ENCODE measurements around the gene PTGS2.

PTGS2 gene
- 0.08 to 1.8 (median 0.79) reads per million in 4 donors for total RNA-seq

GRCh38 chr1:186680245-186681061, at the start of gene PTGS2:
Gene PTGS2, minus strand, starts transcription at chr1:186680423. Its CDS starts 133 bp downstream, at chr1:186680290.
- DNase-seq, result peak in 2 of 5 donors; percentile 17 to 62

DNA sequence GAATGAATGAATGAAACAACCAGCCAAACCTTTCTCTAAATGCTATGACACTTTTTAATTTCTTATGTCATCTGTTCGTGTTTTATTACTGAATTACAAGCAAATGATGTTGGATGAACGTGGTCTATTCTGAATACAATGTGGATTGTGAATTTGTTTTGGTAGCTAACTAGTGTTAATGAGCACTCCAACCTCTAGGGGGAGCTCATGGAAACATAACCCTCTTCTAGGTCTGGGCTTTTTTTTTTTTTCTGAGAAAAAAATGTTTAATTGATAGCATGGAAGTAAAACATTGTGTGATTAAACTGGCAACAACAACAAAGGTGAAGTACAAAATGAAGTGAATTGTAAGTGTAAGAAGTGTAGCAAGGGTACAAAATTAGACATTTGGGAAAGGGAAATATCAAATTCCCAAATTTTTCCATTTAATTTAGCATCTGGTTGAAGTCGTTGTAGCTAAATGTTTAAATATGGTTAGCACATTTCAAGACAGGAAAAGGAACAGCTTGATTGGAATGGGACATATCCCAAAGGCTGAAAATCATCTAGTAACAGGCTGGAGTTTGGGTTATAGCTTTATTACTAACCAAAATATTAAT, 42.6 kb upstream of the PTGS2 start:
- DNase-seq, result peak in 1 of 5 donors; percentile 55

- no peak for DNase-seq
These were observed 37.1 kb upstream of the PTGS2 start for GRCh38 chr1:186717286-186717685.

DNA sequence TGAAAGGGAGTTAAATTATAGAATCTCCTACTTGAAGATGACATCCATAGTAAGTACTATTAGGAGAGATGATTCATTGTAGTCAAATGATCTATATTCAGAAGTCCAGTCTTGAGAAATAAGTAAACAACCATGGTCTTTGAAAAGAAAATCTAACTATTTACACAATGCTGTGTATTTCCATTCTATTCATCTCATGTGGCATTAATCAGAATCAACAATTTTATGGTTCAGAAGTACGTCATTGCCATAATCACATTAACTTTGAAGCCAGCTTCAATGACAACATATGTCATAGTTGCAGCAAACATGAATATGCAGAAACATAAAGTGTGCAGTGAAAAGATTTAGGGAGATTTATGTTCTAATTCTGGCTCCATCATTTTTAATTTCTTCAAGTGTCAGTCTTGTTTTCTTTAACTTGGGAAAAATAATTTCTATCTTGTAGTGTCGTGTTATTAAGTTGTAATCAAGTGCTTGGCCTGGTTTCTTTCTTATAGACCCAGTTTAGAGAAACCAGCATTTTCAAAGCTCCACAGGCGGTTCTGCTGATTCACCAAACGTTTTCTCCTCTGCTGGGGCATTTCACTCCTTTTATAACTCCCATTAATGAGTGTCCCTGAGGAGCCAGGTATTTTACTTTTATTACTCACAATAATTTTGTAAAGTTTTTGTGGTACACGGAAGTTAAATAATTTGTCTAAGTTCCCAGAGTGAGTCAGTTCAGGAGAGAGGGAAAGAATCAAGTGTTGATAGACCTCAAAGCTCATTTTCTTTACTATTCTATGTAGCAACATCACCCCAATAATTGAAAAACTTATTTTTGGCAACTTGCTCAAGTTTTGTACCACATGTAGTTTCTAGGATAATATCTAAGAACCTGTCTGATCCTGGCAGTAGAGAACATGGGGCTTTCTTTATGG, 35.9 kb upstream of the PTGS2 start:
- DNase-seq, result no peak

GRCh38 chr1:186710696-186711095, 30.5 kb upstream of the PTGS2 start:
- no peak for DNase-seq

DNA sequence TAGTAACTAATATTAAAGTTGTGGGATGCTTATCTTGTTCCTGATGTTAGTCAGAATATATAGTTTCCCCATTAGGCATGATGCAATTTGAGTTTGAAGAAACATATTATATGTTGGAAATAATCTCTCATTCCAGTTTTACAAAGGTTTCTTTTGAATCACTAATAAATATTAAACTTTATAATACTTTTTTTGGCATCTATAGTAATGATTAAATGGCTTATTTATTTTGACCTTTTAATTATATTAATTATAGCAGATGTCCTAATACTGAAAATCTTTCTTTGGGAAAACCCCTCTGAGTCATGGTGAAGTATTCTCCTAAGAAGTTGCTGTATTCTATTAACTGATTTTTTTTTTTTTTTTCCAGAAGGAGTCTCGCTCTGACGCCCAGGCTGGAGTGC, 28.5 kb upstream of the PTGS2 start:
- DNase-seq, result no peak

GRCh38 chr1:186703209-186703766, 23.1 kb upstream of the PTGS2 start:
- DNase-seq, result no peak

DNA sequence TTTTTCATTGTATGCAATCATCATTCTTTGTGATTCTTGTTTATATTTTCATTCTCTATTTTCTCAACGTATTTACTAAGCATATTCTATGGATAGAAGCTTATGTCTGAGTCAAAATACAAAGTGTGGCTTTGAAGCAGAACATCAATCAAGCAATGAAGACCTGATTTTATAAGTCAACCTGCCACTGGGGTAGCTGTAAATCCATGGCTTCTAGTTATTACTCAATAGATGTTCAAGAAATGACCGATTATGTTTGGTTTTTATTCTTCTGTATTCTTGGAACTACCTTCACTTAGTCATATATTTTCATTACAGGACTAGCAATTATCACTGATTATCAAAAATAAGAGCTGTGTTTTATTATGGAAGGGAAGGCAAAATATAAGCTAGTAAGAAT, 20.5 kb upstream of the PTGS2 start:
- peak in 1 of 5 donors; percentile 15 for DNase-seq

GRCh38 chr1:186699519-186699918, 19.3 kb upstream of the PTGS2 start:
- no peak for DNase-seq

DNA sequence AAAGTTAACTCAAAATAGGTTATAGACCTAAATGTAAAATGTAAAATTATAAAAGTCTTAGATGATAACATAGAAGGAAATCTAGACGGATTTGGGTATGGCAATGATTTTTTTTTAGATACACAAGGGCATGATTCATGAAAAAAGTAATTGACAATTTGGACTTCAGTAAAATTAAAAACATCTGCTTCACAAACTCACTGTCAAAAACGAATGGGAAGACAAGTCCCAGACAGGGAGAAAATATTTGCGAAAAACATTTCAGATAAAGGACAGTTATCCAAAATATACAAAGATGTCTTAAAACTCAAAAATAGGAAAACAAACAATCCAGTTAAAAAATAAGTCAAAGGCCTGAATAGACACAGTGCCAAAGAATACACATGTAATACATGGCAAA, 9.7 kb upstream of the PTGS2 start:
- DNase-seq, result no peak

- DNase-seq, result no peak
These were observed 9.2 kb upstream of the PTGS2 start for GRCh38 chr1:186689376-186689775.

- DNase-seq, result no peak
These were observed 3.6 kb upstream of the PTGS2 start for GRCh38 chr1:186683652-186684410.

GRCh38 chr1:186682736-186683135, 2.5 kb upstream of the PTGS2 start:
- DNase-seq, result no peak

GRCh38 chr1:186681801-186682200, 1.6 kb upstream of the PTGS2 start:
- no peak for DNase-seq

- no peak for DNase-seq
These were observed 898 bp upstream of the PTGS2 start for GRCh38 chr1:186681121-186681520.

GRCh38 chr1:186679924-186680244, 339 bp downstream of the PTGS2 start:
- DNase-seq, result no peak

DNA sequence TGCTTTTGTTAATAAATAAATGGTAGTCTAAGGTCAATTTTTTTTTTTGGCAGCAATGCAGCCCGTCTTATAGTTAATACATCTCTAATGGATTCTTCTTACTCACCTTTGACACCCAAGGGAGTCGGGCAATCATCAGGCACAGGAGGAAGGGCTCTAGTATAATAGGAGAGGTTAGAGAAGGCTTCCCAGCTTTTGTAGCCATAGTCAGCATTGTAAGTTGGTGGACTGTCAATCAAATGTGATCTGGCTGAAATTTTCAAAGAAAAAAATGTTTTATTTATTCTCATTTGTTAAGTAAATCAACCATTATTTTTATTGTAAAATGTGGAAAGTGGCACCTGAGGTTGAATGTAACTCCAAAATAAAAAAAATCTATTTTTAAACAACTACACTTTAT, 2.1 kb downstream of the PTGS2 start:
- DNase-seq, result no peak

DNA sequence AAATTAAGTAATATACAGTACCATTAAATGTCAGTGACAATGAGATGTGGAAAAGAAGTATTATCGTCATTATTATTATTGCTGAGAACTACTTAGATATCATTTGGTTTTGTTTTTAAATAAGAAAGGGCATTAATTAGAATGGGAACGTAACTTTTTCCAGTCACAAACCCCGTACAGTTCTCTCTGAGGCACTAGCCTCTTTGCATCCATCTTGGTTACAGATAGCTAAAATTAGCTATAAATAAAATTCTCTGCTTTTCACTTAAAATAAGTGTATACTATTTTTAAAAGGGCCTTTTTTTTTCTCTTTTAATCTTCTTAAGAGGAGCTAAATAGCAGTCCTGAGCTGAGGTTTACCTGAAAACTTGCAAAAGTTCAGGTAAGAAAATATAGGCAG, 7.6 kb downstream of the PTGS2 start:
- no peak for DNase-seq

DNA sequence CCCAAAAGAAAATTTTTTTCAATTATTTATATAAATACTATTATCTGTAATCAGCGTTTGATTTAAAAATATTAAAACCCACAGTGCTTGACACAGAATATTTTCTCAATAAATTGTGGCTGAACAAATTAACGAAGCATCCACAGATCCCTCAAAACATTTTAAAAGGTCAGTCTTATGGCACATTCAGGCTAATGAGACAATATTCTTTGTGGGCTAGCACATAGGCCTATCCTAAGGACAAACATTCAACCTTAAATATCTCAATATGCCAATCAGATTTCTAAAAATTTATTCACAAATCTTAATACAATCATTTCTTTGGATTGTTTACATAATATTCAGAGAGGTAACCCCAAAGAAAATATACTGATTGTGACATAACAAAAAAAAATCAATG, 8.1 kb downstream of the PTGS2 start:
- no peak for DNase-seq

- no peak for DNase-seq
These were observed 8.9 kb downstream of the PTGS2 start for GRCh38 chr1:186671136-186671825.

- DNase-seq, result no peak
These were observed 9.7 kb downstream of the PTGS2 start for GRCh38 chr1:186670297-186671135.
